ENCODE data around the gene NFATC1. TPM values are rescaled to one million over a fixed set of nuclear protein-coding genes. Genes with fewer than 3 reads are reported as not detected.
A peak's percentile ranks its signal among the peaks of the same experiment; 100 is the strongest.

The NFATC1 gene
- total RNA-seq, 4 donors from 2014 or later: 13.9 to 24.3 (median 16.7) TPM

- DNase-seq (ENCODE audit: low spot score in 2 of 2): peak; percentile 45 to 56
- Histone ChIP-seq H3K27me3 (no peaks in the 10 kb centered on the region), H3K9me3 (peaks cover 5% of the 10 kb centered on the region), H3K4me3 (no peak overlapping the region), H3K4me1 (peaks cover 8% of the 10 kb centered on the region), H3K27ac (no peak overlapping the region), H3K36me3 (peaks cover 18% of the 10 kb centered on the region)
- WGBS: 92% methylated on average over 37 of the region's 37 CpGs
- TF ChIP-seq POLR2A (IDR thresholded peaks at IDR 0.05) (no peak), CTCF (IDR thresholded peaks at IDR 0.05) (no peak), EP300 (IDR thresholded peaks at IDR 0.05) (no peak), POLR2AphosphoS5 (IDR thresholded peaks at IDR 0.05) (no peak)
These were observed 99.9 kb downstream of the NFATC1 start for GRCh38 chr18:79495591-79496071.

DNA sequence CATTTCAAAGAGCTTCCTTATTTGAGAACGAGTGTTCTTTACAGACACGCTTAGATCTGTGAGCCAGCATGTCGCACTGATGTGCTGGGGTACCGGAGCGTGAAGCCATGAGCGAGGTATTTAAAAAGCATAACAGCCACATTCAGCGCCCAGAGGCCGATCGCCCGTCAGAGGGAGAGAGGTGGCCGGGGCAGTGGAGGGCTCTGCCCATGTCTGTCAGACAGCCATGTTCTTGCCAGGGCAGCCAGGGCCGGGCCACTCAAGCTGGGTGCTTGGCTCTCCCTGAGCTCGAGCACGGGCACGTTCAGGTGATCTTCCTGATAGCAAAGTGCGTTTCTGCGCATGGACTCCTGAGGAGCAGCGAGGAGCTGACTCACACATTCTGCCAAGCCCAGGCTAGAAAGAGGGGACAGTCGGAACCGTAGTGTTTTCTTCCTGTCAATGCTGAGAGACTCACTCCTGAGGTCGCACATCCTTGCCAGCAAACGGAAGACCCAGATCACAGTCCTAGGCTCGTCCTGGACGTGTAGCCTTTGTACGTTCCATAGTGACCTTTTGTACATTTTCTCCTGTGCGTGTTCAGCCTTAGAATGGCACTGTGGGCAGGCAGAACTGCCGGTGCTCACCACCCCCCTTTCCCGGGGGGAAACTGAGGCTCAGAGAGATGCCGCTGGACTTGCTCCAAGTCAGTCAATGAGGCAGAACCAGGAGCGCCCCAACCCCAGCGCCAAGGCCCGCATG, 100.7 kb downstream of the NFATC1 start:
- Histone ChIP-seq H3K9me3 (peaks cover 5% of the 10 kb centered on the region), H3K27me3 (no peaks in the 10 kb centered on the region), H3K4me1 (peaks cover 8% of the 10 kb centered on the region), H3K36me3 (peaks cover 15% of the 10 kb centered on the region), H3K27ac (no peak overlapping the region), H3K4me3 (no peak overlapping the region)
- WGBS: 91% methylated on average over 28 of the region's 32 CpGs
- peak; percentile 45 to 74 for DNase-seq (ENCODE audit: low spot score in 2 of 2)
- TF ChIP-seq EP300 (IDR thresholded peaks at IDR 0.05): no peak
- no peak for TF ChIP-seq POLR2A (IDR thresholded peaks at IDR 0.05)
- TF ChIP-seq CTCF (IDR thresholded peaks at IDR 0.05): no peak
- no peak for TF ChIP-seq POLR2AphosphoS5 (IDR thresholded peaks at IDR 0.05)

- Histone ChIP-seq H3K27ac (no peak overlapping the region), H3K36me3 (peaks cover 10% of the 10 kb centered on the region), H3K9me3 (peaks cover 5% of the 10 kb centered on the region), H3K27me3 (no peaks in the 10 kb centered on the region), H3K4me1 (peaks cover 8% of the 10 kb centered on the region), H3K4me3 (no peak overlapping the region)
- TF ChIP-seq POLR2AphosphoS5 (IDR thresholded peaks at IDR 0.05) (no peak), EP300 (IDR thresholded peaks at IDR 0.05) (no peak), POLR2A (IDR thresholded peaks at IDR 0.05) (no peak)
- peak; percentile 42 to 71 for DNase-seq (ENCODE audit: low spot score in 2 of 2)
- 77% methylated on average over 20 of the region's 22 CpGs for WGBS
These were observed 101.4 kb downstream of the NFATC1 start for GRCh38 chr18:79496978-79497637.

GRCh38 chr18:79497638-79498081, 101.9 kb downstream of the NFATC1 start:
- no peak for TF ChIP-seq POLR2A (IDR thresholded peaks at IDR 0.05)
- TF ChIP-seq EP300 (IDR thresholded peaks at IDR 0.05): no peak
- no peak for TF ChIP-seq POLR2AphosphoS5 (IDR thresholded peaks at IDR 0.05)
- TF ChIP-seq CTCF (IDR thresholded peaks at IDR 0.05): no peak
- 74% methylated on average over 4 of the region's 4 CpGs for WGBS
- no peak for DNase-seq (ENCODE audit: low spot score in 2 of 2)
- Histone ChIP-seq H3K36me3 (peaks cover 9% of the 10 kb centered on the region), H3K27me3 (no peaks in the 10 kb centered on the region), H3K4me3 (no peak overlapping the region), H3K9me3 (peaks cover 5% of the 10 kb centered on the region), H3K4me1 (peaks cover 8% of the 10 kb centered on the region), H3K27ac (no peak overlapping the region)

DNA sequence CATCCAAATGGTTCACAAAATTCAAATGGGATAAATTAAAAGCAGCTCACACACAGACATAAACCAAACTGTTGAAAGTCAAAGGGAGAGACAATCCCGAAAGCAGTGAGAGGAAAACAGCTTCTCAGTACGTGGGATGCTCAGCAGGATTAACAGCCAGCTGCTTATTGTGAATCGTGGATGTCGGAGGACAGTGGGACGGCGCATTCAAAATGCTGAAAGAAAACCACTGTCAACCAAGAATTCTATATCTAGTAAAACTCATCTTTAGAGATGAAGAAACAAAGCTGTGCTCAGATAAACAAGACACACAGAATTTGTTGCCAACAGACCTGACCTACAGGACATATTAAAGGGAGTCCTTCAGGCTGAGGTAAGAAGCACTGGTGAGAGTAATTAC, 102.9 kb downstream of the NFATC1 start:
- DNase-seq (ENCODE audit: low spot score in 2 of 2): no peak
- WGBS: 91% methylated on average over 6 of the region's 6 CpGs
- Histone ChIP-seq H3K9me3 (peaks cover 5% of the 10 kb centered on the region), H3K27ac (no peak overlapping the region), H3K36me3 (peaks cover 5% of the 10 kb centered on the region), H3K4me1 (peaks cover 8% of the 10 kb centered on the region), H3K27me3 (no peaks in the 10 kb centered on the region), H3K4me3 (no peak overlapping the region)
- TF ChIP-seq EP300 (IDR thresholded peaks at IDR 0.05): no peak
- TF ChIP-seq POLR2A (IDR thresholded peaks at IDR 0.05): no peak
- no peak for TF ChIP-seq CTCF (IDR thresholded peaks at IDR 0.05)
- TF ChIP-seq POLR2AphosphoS5 (IDR thresholded peaks at IDR 0.05): no peak

Data from suprapubic skin (tissue), 4 donors.